GM19463 (cell line): Measurements from ENCODE around the gene NMRK1.

Experiments used
- ATAC-seq: cut with Tn5 transposase; IDR thresholded peaks from one replicate; pipeline ENCODE4 v1.9.1; 2021; ENCODE audit warnings: mild to moderate bottlenecking, moderate library complexity; ENCODE audit not compliant: unreplicated experiment

NMRK1 gene

GRCh38 chr9:75102177-75102790, 14.3 kb upstream of the NMRK1 start:
- no peak for ATAC-seq

DNA sequence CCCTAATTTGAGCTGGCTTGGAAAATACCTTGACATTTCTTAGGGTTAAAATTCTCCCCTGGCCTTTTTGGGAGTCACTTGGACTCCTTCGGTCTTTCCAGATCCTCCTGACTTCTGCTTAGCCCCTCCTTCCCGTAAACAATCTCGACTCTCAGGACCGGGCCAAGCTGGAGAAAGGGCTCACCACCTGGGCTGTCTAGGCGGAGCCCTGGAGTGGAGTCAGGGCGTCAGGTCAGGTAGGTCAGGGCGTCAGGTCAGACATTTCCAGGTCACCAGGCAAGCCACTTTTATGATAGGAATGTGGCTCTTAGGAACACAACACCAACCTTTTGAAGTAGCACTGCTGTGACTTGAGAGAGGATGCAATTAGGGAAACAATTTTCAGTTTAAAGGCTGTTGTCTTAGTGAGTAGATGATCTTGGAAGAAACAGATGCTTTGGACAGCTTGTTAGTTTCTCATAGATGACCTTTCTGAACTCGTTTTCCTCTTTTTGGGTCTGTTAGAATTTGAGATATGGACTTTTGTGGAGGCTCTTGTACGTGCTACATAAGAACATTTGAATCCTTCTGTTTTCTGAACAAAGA, 13.1 kb upstream of the NMRK1 start:
- ATAC-seq, result no peak

- ATAC-seq, result no peak
Measured at GRCh38 chr9:75096796-75097195, 8.8 kb upstream of the NMRK1 start.

GRCh38 chr9:75092766-75093165, 4.8 kb upstream of the NMRK1 start:
- no peak for ATAC-seq

DNA sequence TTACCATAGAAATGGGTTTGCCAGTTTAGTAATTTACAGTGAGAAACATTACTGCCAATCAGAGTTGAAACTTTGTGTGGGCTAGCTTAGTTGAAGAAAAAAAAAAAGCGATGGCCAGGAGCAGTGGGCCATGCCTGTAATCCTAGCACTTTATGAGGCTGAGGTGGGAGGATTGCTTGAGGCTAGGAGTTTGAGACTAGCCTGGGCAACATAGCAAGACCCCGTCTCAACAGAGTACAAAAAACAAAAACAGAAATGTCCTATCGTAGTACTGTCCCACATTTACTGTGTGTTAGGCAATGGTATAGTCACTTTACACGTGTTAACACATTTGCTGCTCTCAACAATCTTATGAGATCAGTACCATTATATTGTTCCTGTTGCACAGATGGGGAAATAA, 2.6 kb upstream of the NMRK1 start:
- no peak for ATAC-seq

- no peak for ATAC-seq
Measured at GRCh38 chr9:75089373-75089766, 1.4 kb upstream of the NMRK1 start.

- peak; percentile 23 for ATAC-seq
Measured at GRCh38 chr9:75088646-75089372, 854 bp upstream of the NMRK1 start.

DNA sequence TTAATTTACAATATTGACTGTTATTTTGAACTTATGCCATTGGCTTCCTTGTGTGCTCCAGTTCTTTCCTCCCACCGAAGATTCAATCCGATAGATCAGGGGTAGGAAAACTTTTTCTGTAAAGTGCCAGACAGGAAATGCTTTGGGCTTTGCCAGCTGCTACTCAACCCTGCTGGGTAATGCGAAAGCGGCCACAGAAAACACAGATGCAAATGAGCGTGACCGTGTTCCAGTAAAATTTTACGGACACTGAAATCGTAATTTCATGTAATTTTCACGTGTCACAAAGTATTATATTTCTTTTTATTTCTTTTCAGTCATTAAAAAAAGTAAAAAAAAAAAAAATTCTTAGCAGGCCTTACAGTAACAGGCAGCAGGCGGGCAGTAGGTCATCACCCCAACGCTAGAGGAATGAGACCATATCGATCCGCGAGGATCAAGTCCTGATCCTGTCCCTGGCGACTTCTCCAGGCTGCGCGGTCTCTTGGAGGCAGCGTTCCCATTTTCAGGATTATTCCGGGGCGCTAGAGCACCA, 599 bp downstream of the NMRK1 start:
- peak; percentile 20 for ATAC-seq

GRCh38 chr9:75086541-75087288, 1.2 kb downstream of the NMRK1 start:
- no peak for ATAC-seq

DNA sequence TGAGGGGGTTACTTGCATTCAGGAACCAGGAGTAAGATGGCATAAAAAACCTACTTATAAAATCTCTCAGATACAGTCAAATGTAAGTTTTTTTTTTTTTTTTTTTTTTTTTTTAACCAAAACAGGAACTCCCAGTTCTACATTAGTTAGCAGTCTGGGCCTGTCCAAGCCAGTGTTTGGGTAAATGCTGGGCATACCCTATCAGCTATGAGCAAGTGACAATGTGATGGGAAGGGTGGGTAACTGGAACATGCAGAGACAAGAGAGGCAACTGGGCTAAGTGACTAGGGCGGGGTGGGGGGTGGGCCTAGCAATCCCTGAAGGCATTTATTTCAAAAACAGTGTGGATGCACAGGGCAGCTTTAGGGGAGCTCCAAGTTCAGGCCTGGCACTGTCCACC, 2.3 kb downstream of the NMRK1 start:
- no peak for ATAC-seq

DNA sequence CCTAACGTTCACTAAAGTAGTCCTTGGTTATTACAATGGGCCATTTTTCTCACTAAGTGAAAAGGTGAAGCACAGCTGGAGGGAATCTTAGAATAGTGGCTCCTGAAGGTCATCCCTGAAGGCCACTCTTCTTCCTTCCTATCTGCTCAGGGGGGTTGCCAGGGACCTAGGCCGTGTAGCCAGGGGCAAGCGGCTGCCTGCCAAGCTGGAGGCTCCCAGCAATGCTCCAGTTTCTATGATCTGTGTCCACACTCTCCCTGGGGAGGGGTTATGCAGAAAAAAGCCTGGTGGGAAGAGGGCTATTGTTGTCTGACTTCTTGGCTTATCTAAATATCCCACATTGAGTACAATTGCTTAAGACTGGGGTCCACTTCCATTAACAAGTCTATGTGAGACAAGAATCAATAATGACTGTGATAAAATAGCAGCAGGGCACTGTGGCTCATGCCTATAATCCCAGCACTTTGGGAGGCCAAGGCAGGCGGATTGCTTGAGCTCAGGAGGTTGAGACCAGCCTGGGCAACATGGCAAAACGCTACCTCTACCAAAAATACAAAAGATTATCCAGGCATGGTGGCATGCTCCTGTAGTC, 3.8 kb downstream of the NMRK1 start:
- no peak for ATAC-seq

DNA sequence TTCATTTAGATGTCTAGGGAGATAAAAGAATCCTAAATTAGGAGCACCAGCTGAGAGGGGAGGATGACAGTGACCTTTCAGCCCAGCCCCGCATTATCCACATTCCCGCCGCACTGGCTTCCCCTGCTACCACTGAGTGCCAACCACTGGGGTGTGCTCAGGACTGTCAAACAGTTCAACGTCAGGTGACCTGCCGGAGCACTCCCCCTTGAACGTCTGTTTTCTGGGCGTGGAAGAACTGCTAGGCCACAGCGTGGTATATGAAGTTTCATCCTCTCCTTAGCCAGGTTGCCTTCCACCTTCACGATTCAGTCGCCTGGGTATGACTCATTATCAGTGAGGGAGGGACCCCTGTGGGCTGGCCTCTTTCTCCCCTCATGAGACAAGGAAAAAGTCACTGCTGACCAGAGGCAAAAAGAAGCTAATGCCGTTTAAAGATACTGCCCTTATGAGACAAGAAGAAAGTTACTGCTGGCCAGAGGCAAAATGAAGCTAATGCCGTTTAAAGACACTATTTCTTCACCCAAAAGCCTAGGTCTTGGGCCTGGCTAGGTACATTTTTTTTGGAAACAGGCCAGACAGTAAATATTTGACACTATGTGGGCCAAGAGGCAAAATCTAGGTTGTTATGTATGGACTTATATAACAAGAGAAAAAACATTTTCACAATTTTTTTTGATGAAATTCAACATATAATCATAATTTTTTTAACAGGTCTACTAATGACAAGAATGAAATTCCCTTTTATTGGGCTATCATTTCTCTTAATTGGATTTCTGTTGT, 4.6 kb downstream of the NMRK1 start:
- ATAC-seq, result no peak

GRCh38 chr9:75081632-75082031, 6.3 kb downstream of the NMRK1 start:
- ATAC-seq, result no peak

- ATAC-seq, result no peak
Measured at GRCh38 chr9:75072895-75073294, 15.1 kb downstream of the NMRK1 start.

DNA sequence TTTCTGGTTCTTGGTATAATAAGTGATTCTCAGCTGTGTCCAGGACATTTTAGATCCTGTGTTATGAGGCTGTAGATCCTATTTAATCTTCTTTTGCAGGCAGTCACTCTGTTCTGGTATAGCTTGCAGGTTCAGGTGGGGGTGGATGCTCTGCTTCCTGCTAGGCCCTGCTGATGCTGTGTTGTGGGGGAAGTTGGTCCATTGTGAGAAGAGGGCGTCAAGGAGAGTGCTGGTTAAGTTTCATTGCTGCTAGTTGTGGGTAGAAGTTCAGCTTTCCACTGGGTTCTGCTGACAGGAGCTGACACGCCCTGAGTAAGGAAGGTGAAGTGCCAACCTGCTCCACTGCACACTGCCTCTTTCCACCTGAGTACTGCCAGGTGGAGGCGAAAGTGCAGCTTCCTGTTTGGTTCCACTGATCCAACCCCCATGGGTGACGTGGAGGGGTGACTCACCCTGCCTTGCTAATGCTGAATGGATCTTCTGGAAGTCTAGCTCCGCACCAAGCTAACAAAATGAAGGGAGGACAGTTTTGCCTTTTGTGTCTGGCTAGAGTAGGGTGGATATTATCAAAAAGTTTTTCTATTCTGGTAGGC, 16.3 kb downstream of the NMRK1 start:
- peak; percentile 84 for ATAC-seq

- no peak for ATAC-seq
Measured at GRCh38 chr9:75069171-75069570, 18.8 kb downstream of the NMRK1 start.

DNA sequence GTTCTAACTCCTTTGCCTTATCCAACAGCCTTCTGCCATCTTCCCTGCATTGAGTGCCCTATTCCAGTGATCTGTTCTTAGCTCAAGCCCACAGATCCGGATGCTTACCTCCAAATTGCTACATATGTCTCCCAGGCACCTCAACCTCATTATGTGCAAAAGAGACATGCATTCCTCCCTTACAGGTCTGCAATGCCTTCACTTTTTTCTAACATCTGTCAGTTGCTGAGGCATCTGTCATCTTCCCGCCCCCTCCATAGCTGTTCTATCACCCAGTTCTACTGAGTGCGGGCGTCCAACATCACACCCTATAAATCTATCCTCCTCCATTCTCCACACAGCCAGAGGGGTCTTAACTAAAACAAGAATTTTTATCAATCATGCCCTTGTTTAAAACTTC, 20.1 kb downstream of the NMRK1 start:
- no peak for ATAC-seq

- ATAC-seq, result no peak
Measured at GRCh38 chr9:75065510-75065909, 22.4 kb downstream of the NMRK1 start.

- no peak for ATAC-seq
Measured at GRCh38 chr9:75064307-75065025, 23.5 kb downstream of the NMRK1 start.
